Astrocyte (in vitro differentiated cells and primary cell): ENCODE data around the gene RNF123. TPM values are rescaled to one million over a fixed set of nuclear protein-coding genes. Genes with fewer than 3 reads are reported as not detected.
"Not testable (repeated sequence)": the region's sequence is repeated elsewhere in the genome, so short reads cannot be mapped to it uniquely, and the experiment has no call there.

Experiments used
- DNase-seq: peaks from one replicate; pipeline ENCODE4 v3.0.0-alpha.2; 2010; ENCODE audit warnings: low read depth
- FAIRE-seq: peaks from 2 replicates; lab custom pipeline; 2011; peaks lifted over from hg19 to GRCh38; lab: Jason Lieb, UNC
- H2AFZ ChIP-seq: 2 replicates; pipeline ENCODE4 v1.6.0; 2012; ENCODE audit warnings: low read depth, low read length, inconsistent platforms
- H3K27ac ChIP-seq: 2 replicates; pipeline ENCODE4 v1.5.1; 2011; ENCODE audit warnings: low read depth, low read length, inconsistent platforms
- H3K27me3 ChIP-seq: 2 replicates; pipeline ENCODE4 v1.6.0; 2011; ENCODE audit warnings: low read length, inconsistent platforms; ENCODE audit not compliant: insufficient read depth
- H3K36me3 ChIP-seq: 2 replicates; pipeline ENCODE4 v1.5.1; 2011; ENCODE audit warnings: low read length, inconsistent platforms; ENCODE audit not compliant: insufficient read depth
- H3K4me1 ChIP-seq: 2 replicates; pipeline ENCODE4 v1.5.1; 2011; ENCODE audit warnings: low read length, inconsistent platforms; ENCODE audit not compliant: insufficient read depth
- H3K4me2 ChIP-seq: 2 replicates; pipeline ENCODE4 v1.6.0; 2012; ENCODE audit warnings: low read length, inconsistent platforms
- H3K4me3 ChIP-seq: 2 replicates; pipeline ENCODE4 v1.5.1; 2011; ENCODE audit warnings: low read depth, mild to moderate bottlenecking, low read length, inconsistent platforms; ENCODE audit not compliant: insufficient read depth
- H3K79me2 ChIP-seq: 2 replicates; pipeline ENCODE4 v1.6.0; 2012; ENCODE audit warnings: mild to moderate bottlenecking, low read length, inconsistent platforms; ENCODE audit not compliant: insufficient read depth
- H3K9ac ChIP-seq: 2 replicates; pipeline ENCODE4 v1.6.0; 2012; ENCODE audit warnings: mild to moderate bottlenecking, low read length, inconsistent platforms
- H3K9me3 ChIP-seq: 2 replicates; pipeline ENCODE4 v1.5.1; 2012; ENCODE audit warnings: low read depth, mild to moderate bottlenecking, low read length, inconsistent platforms; ENCODE audit not compliant: insufficient read depth
- H4K20me1 ChIP-seq: 2 replicates; pipeline ENCODE4 v1.6.0; 2012; ENCODE audit warnings: low read length, inconsistent platforms; ENCODE audit not compliant: insufficient read depth
- H3K27ac Mint-ChIP-seq: one replicate; pipeline ENCODE4 v1.8.0; 2021; ENCODE audit warnings: mild to moderate bottlenecking, mixed read lengths; ENCODE audit not compliant: unreplicated experiment
- H3K27me3 Mint-ChIP-seq: one replicate; pipeline ENCODE4 v1.8.0; 2021; ENCODE audit warnings: low read depth, mixed read lengths; ENCODE audit not compliant: unreplicated experiment
- H3K36me3 Mint-ChIP-seq: one replicate; pipeline ENCODE4 v1.8.0; 2021; ENCODE audit warnings: low read depth, mixed read lengths; ENCODE audit not compliant: unreplicated experiment
- H3K4me1 Mint-ChIP-seq: one replicate; pipeline ENCODE4 v1.8.0; 2021; ENCODE audit warnings: low read depth, mixed read lengths; ENCODE audit not compliant: unreplicated experiment
- H3K4me3 Mint-ChIP-seq: one replicate; pipeline ENCODE4 v1.8.0; 2021; ENCODE audit warnings: mild to moderate bottlenecking, moderate library complexity, mixed read lengths; ENCODE audit not compliant: unreplicated experiment
- H3K9me3 Mint-ChIP-seq: one replicate; pipeline ENCODE4 v1.8.0; 2021; ENCODE audit warnings: mild to moderate bottlenecking, mixed read lengths; ENCODE audit not compliant: unreplicated experiment
- CTCF ChIP-seq: IDR thresholded peaks from 2 replicates; pipeline ENCODE4 v1.5.1; 2011; ENCODE audit warnings: low read depth, mild to moderate bottlenecking, inconsistent platforms, low read length, moderate library complexity; ENCODE audit not compliant: insufficient read depth
- EZH2 ChIP-seq: IDR thresholded peaks from 2 replicates; pipeline ENCODE4 v1.6.1; 2012; ENCODE audit warnings: mild to moderate bottlenecking, low read length, inconsistent platforms; ENCODE audit not compliant: insufficient read depth
- total RNA-seq: library from RNA; stranded (reverse); gene quantifications from 2 replicates; pipeline ENCODE4 v1.2.1, GENCODE V29; 2021

Gene RNF123
- total RNA-seq, 1 donor from 2014 or later, result 40.9 TPM

GRCh38 chr3:49747792-49748480, 58.6 kb downstream of the RNF123 start:
- DNase-seq (peak; percentile 92), FAIRE-seq (peak; percentile 45)
- Histone ChIP-seq H2AFZ (no peak overlapping the region), H4K20me1 (peaks cover 21% of the 10 kb centered on the region), H3K79me2 (peaks cover 67% of the 10 kb centered on the region), H3K27ac (peak overlapping the region; percentile 90), H3K36me3 (no peaks in the 10 kb centered on the region), H3K9me3 (no peaks in the 10 kb centered on the region), H3K4me1 (peaks cover 21% of the 10 kb centered on the region), H3K4me3 (no peak overlapping the region), H3K4me2 (peak overlapping the region; percentile 64), H3K27me3 (no peaks in the 10 kb centered on the region), H3K9ac (peak overlapping the region; percentile 61)
- Mint-ChIP-seq H3K27me3 (no peaks in the 10 kb centered on the region), H3K27ac (peak overlapping the region; percentile 88), H3K36me3 (peaks cover 10% of the 10 kb centered on the region), H3K4me1 (peaks cover 30% of the 10 kb centered on the region), H3K4me3 (peak overlapping the region; percentile 5), H3K9me3 (no peaks in the 10 kb centered on the region)
- TF ChIP-seq CTCF, result no peak
- TF ChIP-seq EZH2, result no peak

GRCh38 chr3:49748874-49749273, 59.5 kb downstream of the RNF123 start:
- peak overlapping the region; percentile 47 for H3K27ac Mint-ChIP-seq
- peaks cover 27% of the 10 kb centered on the region for H4K20me1 ChIP-seq
- H3K27ac ChIP-seq, result peak overlapping the region; percentile 90
- not testable (repeated sequence) for H3K4me3 ChIP-seq, H3K27me3 ChIP-seq, H3K4me2 ChIP-seq, H3K9ac ChIP-seq, H3K9me3 Mint-ChIP-seq, DNase-seq, H3K36me3 ChIP-seq, H2AFZ ChIP-seq, H3K9me3 ChIP-seq, H3K36me3 Mint-ChIP-seq, H3K4me3 Mint-ChIP-seq, FAIRE-seq, H3K27me3 Mint-ChIP-seq
- peaks cover 68% of the 10 kb centered on the region for H3K79me2 ChIP-seq
- H3K4me1 Mint-ChIP-seq, result peaks cover 34% of the 10 kb centered on the region
- peaks cover 21% of the 10 kb centered on the region for H3K4me1 ChIP-seq

- H3K27ac Mint-ChIP-seq, result peak overlapping the region; percentile 4
- no peak for FAIRE-seq
- Histone ChIP-seq H3K36me3 (no peaks in the 10 kb centered on the region), H3K27me3 (no peaks in the 10 kb centered on the region), H4K20me1 (peaks cover 38% of the 10 kb centered on the region), H3K4me3 (no peak overlapping the region), H3K27ac (peak overlapping the region; percentile 5), H2AFZ (no peak overlapping the region), H3K79me2 (peaks cover 71% of the 10 kb centered on the region), H3K9ac (no peak overlapping the region), H3K9me3 (no peaks in the 10 kb centered on the region), H3K4me2 (no peak overlapping the region), H3K4me1 (peaks cover 21% of the 10 kb centered on the region)
- no peaks in the 10 kb centered on the region for H3K27me3 Mint-ChIP-seq
- TF ChIP-seq EZH2, result no peak
- no peak for TF ChIP-seq CTCF
- H3K36me3 Mint-ChIP-seq, result peaks cover 7% of the 10 kb centered on the region
- DNase-seq, result peak; percentile 26
- peaks cover 31% of the 10 kb centered on the region for H3K4me1 Mint-ChIP-seq
- no peaks in the 10 kb centered on the region for H3K9me3 Mint-ChIP-seq
- H3K4me3 Mint-ChIP-seq, result no peak overlapping the region
These were observed 60.7 kb downstream of the RNF123 start for GRCh38 chr3:49750056-49750455.
